GM12801 (cell line): ENCODE results near the gene HNRNPF.

Experiments
- TF ChIP-seq, protein P1 (sequence below): IDR thresholded peaks from one replicate; pipeline ENCODE4 v1.5.1; 2011; ENCODE audit warnings: control low read depth; ENCODE audit not compliant: insufficient read length; ENCODE audit errors: extremely low read depth

Gene HNRNPF

GRCh38 chr10:43342279-43343125 is 66.5 kb downstream of the HNRNPF start:
- TF ChIP-seq, protein P1, sequence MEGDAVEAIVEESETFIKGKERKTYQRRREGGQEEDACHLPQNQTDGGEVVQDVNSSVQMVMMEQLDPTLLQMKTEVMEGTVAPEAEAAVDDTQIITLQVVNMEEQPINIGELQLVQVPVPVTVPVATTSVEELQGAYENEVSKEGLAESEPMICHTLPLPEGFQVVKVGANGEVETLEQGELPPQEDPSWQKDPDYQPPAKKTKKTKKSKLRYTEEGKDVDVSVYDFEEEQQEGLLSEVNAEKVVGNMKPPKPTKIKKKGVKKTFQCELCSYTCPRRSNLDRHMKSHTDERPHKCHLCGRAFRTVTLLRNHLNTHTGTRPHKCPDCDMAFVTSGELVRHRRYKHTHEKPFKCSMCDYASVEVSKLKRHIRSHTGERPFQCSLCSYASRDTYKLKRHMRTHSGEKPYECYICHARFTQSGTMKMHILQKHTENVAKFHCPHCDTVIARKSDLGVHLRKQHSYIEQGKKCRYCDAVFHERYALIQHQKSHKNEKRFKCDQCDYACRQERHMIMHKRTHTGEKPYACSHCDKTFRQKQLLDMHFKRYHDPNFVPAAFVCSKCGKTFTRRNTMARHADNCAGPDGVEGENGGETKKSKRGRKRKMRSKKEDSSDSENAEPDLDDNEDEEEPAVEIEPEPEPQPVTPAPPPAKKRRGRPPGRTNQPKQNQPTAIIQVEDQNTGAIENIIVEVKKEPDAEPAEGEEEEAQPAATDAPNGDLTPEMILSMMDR: no peak

GRCh38 chr10:43341450-43341849 is 67.5 kb downstream of the HNRNPF start:
- TF ChIP-seq, protein P1: no peak

DNA sequence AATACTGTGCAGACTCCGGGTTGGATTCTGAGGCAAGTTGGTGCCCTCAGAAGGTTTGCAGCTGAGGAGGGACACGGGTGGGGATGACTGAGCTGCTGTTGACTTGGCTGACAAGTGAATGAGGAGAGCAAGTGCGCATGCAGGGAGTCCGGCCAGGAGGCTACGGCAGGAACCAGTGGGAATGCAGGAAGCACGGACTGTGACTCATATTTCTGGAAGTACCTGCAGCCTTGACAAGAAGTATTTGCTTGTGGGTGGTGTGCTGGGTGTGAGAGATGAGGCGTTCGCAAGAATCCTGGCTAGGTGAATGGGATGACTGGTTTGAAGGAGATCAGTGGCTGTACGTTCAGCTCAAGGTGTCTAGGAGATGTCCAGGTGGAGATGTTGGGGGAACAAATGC is 68.4 kb downstream of the HNRNPF start:
- TF ChIP-seq, protein P1: no peak

DNA sequence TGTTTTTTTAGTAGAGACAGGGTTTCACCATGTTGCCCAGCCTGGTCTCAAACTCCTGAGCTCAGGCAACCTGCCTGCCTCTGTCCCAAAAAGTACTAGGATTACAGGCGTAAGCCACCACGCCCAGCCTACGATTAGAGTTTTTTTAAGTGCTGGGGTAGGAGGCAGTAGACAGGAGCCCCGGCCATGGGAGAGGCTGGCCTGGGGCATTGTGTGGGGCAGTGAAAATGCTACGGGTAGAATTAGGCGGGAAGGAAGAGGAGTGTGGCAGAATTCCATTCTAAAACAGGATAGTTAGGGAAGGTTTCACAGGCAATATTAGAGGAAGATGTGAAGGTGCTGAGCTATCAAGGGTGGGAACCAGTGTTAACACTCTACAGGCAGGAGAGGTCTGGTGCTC is 68.9 kb downstream of the HNRNPF start:
- TF ChIP-seq, protein P1: no peak

DNA sequence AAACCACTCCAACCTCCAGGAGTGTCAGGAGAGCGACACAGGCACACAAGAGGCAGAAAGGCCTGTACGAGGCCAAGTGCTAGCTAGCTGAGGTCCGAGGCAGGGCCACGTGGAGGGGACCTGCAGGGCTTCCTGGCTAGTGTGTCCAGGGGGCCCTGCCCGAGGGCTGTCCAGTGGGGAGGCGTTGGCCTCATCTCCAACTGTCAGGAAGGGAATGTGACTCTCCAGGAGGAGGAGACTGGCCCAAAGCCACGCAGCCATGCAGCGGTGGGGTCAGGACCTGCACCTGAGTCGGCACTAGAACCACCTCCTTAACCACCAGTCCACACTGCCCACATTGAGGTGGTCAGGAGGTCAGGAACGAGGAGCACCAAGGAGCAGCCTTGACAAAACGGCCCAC is 69.8 kb downstream of the HNRNPF start:
- TF ChIP-seq, protein P1: no peak

DNA sequence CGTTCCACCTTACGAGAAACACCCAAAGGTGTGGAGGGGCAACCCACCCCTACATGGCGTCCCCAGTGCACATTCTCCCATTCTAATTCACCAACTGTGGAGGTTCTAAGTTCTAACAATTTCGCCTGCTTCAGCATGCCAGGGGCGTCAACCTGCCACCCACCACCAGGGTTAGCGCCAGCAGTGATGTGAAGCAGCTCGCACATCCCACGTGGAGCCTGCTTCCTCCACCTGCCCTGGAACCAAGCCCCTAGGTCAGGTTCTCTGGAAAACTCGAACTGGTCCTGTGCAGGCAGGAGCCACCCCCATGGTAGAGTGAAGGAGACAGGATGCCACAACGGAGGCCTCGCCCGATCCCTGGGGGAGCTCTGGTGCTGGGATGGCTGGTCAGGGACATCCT is 70.9 kb downstream of the HNRNPF start:
- TF ChIP-seq, protein P1: no peak

- TF ChIP-seq, protein P1: no peak
These were observed 72.2 kb downstream of the HNRNPF start for GRCh38 chr10:43336641-43337318.
